ENCODE results near the gene CDKAL1. TPM values are rescaled to one million over a fixed set of nuclear protein-coding genes. Genes with fewer than 3 reads are reported as not detected.

Gene CDKAL1
- total RNA-seq, 4 donors from 2014 or later = 10.3 to 11.2 (median 10.5) TPM

GRCh38 chr6:21074484-21074883 lies 540.2 kb downstream of the CDKAL1 start:
- TF ChIP-seq CTCF (IDR thresholded peaks at IDR 0.05) (no peak), POLR2A (IDR thresholded peaks at IDR 0.05; ENCODE audit: low read depth) (no peak)
- DNase-seq (ENCODE audit: extremely low spot score) = no peak
- H3K27ac ChIP-seq (replicated peaks in 1 of 4) = no peak overlapping the region
- intact Hi-C loops (cut with DNase I) = no loop called here
- no peaks in the 10 kb centered on the region for H3K4me1 ChIP-seq
- 94% methylated on average over 1 of the region's 1 CpG for WGBS
- no peaks in the 10 kb centered on the region for H3K36me3 ChIP-seq
- no peak overlapping the region for H3K4me3 ChIP-seq
- no peaks in the 10 kb centered on the region for H3K27me3 ChIP-seq
- peaks cover 0 to 7% (median 3%) of the 10 kb centered on the region in 4 donors for H3K9me3 ChIP-seq

- Histone ChIP-seq H3K4me3 (no peak overlapping the region), H3K27me3 (no peaks in the 10 kb centered on the region), H3K36me3 (no peaks in the 10 kb centered on the region), H3K9me3 (peaks cover 0 to 7% (median 3%) of the 10 kb centered on the region in 4 donors), H3K27ac (replicated peaks in 1 of 4) (no peak overlapping the region), H3K4me1 (no peaks in the 10 kb centered on the region)
- TF ChIP-seq CTCF (IDR thresholded peaks at IDR 0.05) (no peak), POLR2AphosphoS5 (IDR thresholded peaks at IDR 0.05) (no peak), EP300 (IDR thresholded peaks at IDR 0.05) (no peak), POLR2A (IDR thresholded peaks at IDR 0.05; ENCODE audit: low read depth) (no peak)
- no peak for DNase-seq (ENCODE audit: extremely low spot score)
- 91% methylated on average over 2 of the region's 2 CpGs for WGBS
- intact Hi-C loops (cut with DNase I) = no loop called here
These were observed 541.7 kb downstream of the CDKAL1 start for GRCh38 chr6:21075986-21076385.

GRCh38 chr6:21078497-21078896 lies 544.2 kb downstream of the CDKAL1 start:
- no peak overlapping the region for H3K4me3 ChIP-seq
- no peak for TF ChIP-seq EP300 (IDR thresholded peaks at IDR 0.05)
- no peak for TF ChIP-seq POLR2AphosphoS5 (IDR thresholded peaks at IDR 0.05)
- no peak for TF ChIP-seq CTCF (IDR thresholded peaks at IDR 0.05)
- TF ChIP-seq POLR2A (IDR thresholded peaks at IDR 0.05; ENCODE audit: low read depth) = no peak
- 100% methylated on average over 3 of the region's 3 CpGs for WGBS
- DNase-seq (ENCODE audit: extremely low spot score) = no peak
- peaks cover 0 to 2% (median 0%) of the 10 kb centered on the region in 4 donors for H3K9me3 ChIP-seq
- intact Hi-C loops (cut with DNase I) = no loop called here
- H3K27ac ChIP-seq (replicated peaks in 1 of 4) = no peak overlapping the region
- no peaks in the 10 kb centered on the region for H3K4me1 ChIP-seq
- no peaks in the 10 kb centered on the region for H3K27me3 ChIP-seq
- peaks cover 0 to 5% (median 0%) of the 10 kb centered on the region in 4 donors for H3K36me3 ChIP-seq

GRCh38 chr6:21079468-21080048 lies 545.3 kb downstream of the CDKAL1 start:
- peaks cover 0 to 5% (median 0%) of the 10 kb centered on the region in 4 donors for H3K36me3 ChIP-seq
- no peaks in the 10 kb centered on the region for H3K4me1 ChIP-seq
- no peak overlapping the region for H3K27ac ChIP-seq (replicated peaks in 1 of 4)
- 56% methylated on average over 2 of the region's 2 CpGs for WGBS
- TF ChIP-seq POLR2AphosphoS5 (IDR thresholded peaks at IDR 0.05) (no peak), CTCF (IDR thresholded peaks at IDR 0.05) (no peak), POLR2A (IDR thresholded peaks at IDR 0.05; ENCODE audit: low read depth) (no peak), EP300 (IDR thresholded peaks at IDR 0.05) (no peak)
- H3K27me3 ChIP-seq = no peaks in the 10 kb centered on the region
- H3K9me3 ChIP-seq = no peaks in the 10 kb centered on the region
- no peak overlapping the region for H3K4me3 ChIP-seq
- intact Hi-C loops (cut with DNase I) = no loop called here
- no peak for DNase-seq (ENCODE audit: extremely low spot score)

- peaks cover 0 to 5% (median 0%) of the 10 kb centered on the region in 4 donors for H3K36me3 ChIP-seq
- no peak for DNase-seq (ENCODE audit: extremely low spot score)
- 88% methylated on average over 3 of the region's 3 CpGs for WGBS
- H3K9me3 ChIP-seq = no peaks in the 10 kb centered on the region
- no peaks in the 10 kb centered on the region for H3K4me1 ChIP-seq
- no peaks in the 10 kb centered on the region for H3K27me3 ChIP-seq
- intact Hi-C loops (cut with DNase I) = no loop called here
- no peak overlapping the region for H3K4me3 ChIP-seq
- no peak overlapping the region for H3K27ac ChIP-seq (replicated peaks in 1 of 4)
- TF ChIP-seq POLR2AphosphoS5 (IDR thresholded peaks at IDR 0.05) = no peak
- TF ChIP-seq POLR2A (IDR thresholded peaks at IDR 0.05; ENCODE audit: low read depth) = no peak
- TF ChIP-seq EP300 (IDR thresholded peaks at IDR 0.05) = no peak
- TF ChIP-seq CTCF (IDR thresholded peaks at IDR 0.05) = no peak
These were observed 546.0 kb downstream of the CDKAL1 start for GRCh38 chr6:21080221-21080620.

Measured in esophagus muscularis mucosa (tissue), 4 donors.